Muscle layer of colon (tissue), 2 donors: ENCODE data around the gene PALD1.

Experiments used
- H3K27ac ChIP-seq: one replicate; pipeline ENCODE4 v1.7.0; 2013; ENCODE audit warnings: low read depth, mild to moderate bottlenecking, low read length, moderate library complexity
- H3K27me3 ChIP-seq, 2 donors: one replicate each; pipeline ENCODE4 v1.7.0; 2013; ENCODE audit warnings: low read length in 2 of 2, mild to moderate bottlenecking in 2 of 2; ENCODE audit not compliant: insufficient read depth in 2 of 2, control insufficient read depth in 1 of 2
- H3K36me3 ChIP-seq: one replicate; pipeline ENCODE4 v1.7.0; 2013; ENCODE audit warnings: mild to moderate bottlenecking, low read length; ENCODE audit not compliant: insufficient read depth
- H3K4me1 ChIP-seq: one replicate; pipeline ENCODE4 v1.7.0; 2013; ENCODE audit warnings: mild to moderate bottlenecking, low read length; ENCODE audit not compliant: insufficient read depth
- H3K4me3 ChIP-seq, 2 donors: one replicate each; pipeline ENCODE4 v1.7.0; 2013; ENCODE audit warnings: low read length in 2 of 2, low read depth in 1 of 2, mild to moderate bottlenecking in 1 of 2, moderate library complexity in 1 of 2
- H3K9ac ChIP-seq: one replicate; pipeline ENCODE4 v1.7.0; 2013; ENCODE audit warnings: low read length
- H3K9me3 ChIP-seq: one replicate; pipeline ENCODE4 v1.7.0; 2013; ENCODE audit warnings: mild to moderate bottlenecking, low read length
- donor health status: abdominal sarcoma.
- donor health status: Adenocarcinoma of cecum.

Gene PALD1

GRCh38 chr10:70492786-70493659 is 14.5 kb downstream of the PALD1 start:
- H3K4me1 ChIP-seq, result peaks cover 10% of the 10 kb centered on the region
- H3K9ac ChIP-seq, result no peak overlapping the region
- H3K36me3 ChIP-seq, result no peaks in the 10 kb centered on the region
- no peaks in the 10 kb centered on the region for H3K27me3 ChIP-seq
- no peaks in the 10 kb centered on the region for H3K9me3 ChIP-seq
- H3K27ac ChIP-seq, result no peak overlapping the region
- no peak overlapping the region for H3K4me3 ChIP-seq

DNA sequence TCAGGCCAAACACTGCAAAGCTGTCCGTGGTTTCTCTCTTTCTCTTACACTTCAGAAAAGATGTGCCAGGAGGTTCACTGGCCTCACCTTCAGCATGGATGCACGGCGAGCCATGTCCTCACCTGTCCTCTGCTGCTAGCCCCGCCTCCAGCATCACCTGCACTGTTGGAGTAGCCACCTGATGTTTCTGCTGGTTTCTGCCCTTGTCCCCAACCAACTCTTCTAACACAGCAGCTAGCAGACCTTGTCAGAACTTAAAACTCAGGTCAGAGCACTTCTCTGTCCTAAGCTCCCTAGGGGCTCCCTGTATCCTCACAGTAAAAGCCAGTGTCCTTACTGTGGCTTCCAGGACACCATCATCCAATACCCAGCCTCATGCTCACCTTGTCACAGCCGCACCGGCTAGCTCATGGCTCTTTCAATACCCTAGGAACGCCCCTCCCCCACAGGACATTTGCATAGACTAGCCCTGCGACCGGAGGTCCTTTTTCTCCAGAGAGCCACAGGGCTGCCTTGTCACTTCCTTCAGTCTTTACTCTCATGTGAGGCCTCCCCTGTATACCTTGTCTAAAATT is 15.2 kb downstream of the PALD1 start:
- Histone ChIP-seq H3K36me3 (no peaks in the 10 kb centered on the region), H3K9me3 (no peaks in the 10 kb centered on the region), H3K27ac (no peak overlapping the region), H3K27me3 (no peaks in the 10 kb centered on the region), H3K4me3 (no peak overlapping the region), H3K4me1 (peaks cover 10% of the 10 kb centered on the region), H3K9ac (no peak overlapping the region)

- Histone ChIP-seq H3K4me3 (no peak overlapping the region), H3K27ac (no peak overlapping the region), H3K36me3 (no peaks in the 10 kb centered on the region), H3K9me3 (no peaks in the 10 kb centered on the region), H3K4me1 (peaks cover 10% of the 10 kb centered on the region), H3K27me3 (no peaks in the 10 kb centered on the region), H3K9ac (no peak overlapping the region)
These were observed 16.0 kb downstream of the PALD1 start for GRCh38 chr10:70494536-70494935.

GRCh38 chr10:70494966-70495365 is 16.4 kb downstream of the PALD1 start:
- Histone ChIP-seq H3K27me3 (no peaks in the 10 kb centered on the region), H3K4me1 (peaks cover 10% of the 10 kb centered on the region), H3K27ac (no peak overlapping the region), H3K9ac (no peak overlapping the region), H3K4me3 (no peak overlapping the region), H3K9me3 (no peaks in the 10 kb centered on the region), H3K36me3 (no peaks in the 10 kb centered on the region)

DNA sequence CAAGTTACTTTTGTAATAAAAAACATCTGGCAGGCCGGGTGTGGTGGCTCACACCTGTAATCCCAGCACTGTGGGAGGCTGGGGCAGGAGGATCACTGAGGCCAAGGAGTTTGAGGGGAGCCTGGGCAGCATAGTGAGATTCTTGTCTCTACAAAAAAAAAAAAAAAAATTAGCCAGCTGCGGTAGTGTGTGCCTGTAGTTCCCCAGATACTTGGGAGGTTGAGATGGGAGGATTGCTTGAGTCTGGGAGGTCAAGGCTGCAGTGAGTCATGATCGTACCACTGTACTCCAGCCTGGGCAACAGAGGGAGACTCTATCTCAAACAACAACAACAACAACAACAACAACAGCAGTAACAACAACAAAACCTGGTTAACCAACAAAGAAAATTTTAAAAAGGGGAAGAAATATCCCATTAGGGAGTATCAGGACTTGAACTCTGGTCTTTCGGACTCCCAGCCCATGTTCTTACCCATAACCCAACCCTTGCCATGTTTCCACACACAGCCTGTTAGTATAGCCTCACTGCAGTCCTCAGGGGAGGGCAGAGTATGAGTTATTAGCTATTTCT is 17.2 kb downstream of the PALD1 start:
- H3K9ac ChIP-seq, result no peak overlapping the region
- peaks cover 11% of the 10 kb centered on the region for H3K4me1 ChIP-seq
- H3K27me3 ChIP-seq, result no peaks in the 10 kb centered on the region
- H3K27ac ChIP-seq, result no peak overlapping the region
- no peak overlapping the region for H3K4me3 ChIP-seq
- no peaks in the 10 kb centered on the region for H3K36me3 ChIP-seq
- H3K9me3 ChIP-seq, result no peaks in the 10 kb centered on the region

- Histone ChIP-seq H3K4me1 (peaks cover 10% of the 10 kb centered on the region), H3K27me3 (no peaks in the 10 kb centered on the region), H3K36me3 (no peaks in the 10 kb centered on the region), H3K9ac (no peak overlapping the region), H3K9me3 (no peaks in the 10 kb centered on the region), H3K27ac (no peak overlapping the region), H3K4me3 (no peak overlapping the region)
These were observed 18.0 kb downstream of the PALD1 start for GRCh38 chr10:70496341-70497119.

DNA sequence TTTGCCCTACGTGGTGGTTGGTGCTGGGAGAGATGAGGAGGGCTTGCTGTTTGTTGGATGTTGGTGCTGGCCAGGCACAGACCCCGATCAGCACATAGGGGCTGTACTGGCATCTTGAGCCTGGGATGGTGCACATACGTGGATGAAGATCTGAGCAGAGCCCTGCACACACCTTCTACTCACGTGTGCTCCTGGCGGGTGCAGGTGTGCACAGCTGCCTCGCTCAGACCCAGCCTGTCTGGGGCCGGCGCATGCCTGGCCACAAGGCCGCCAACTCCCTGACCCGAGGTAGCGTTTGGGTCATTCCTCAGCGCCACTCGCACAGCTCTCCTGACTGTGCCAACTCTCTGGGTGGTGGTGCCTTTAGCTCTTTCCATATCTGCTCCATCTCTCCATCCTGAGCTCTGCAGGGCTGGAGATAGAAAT is 18.6 kb downstream of the PALD1 start:
- H3K4me1 ChIP-seq, result peaks cover 4% of the 10 kb centered on the region
- no peaks in the 10 kb centered on the region for H3K36me3 ChIP-seq
- no peaks in the 10 kb centered on the region for H3K27me3 ChIP-seq
- no peaks in the 10 kb centered on the region for H3K9me3 ChIP-seq
- no peak overlapping the region for H3K27ac ChIP-seq
- no peak overlapping the region for H3K4me3 ChIP-seq
- H3K9ac ChIP-seq, result no peak overlapping the region

GRCh38 chr10:70498970-70499835 is 20.6 kb downstream of the PALD1 start:
- Histone ChIP-seq H3K36me3 (no peaks in the 10 kb centered on the region), H3K27ac (no peak overlapping the region), H3K9ac (no peak overlapping the region), H3K9me3 (no peaks in the 10 kb centered on the region), H3K27me3 (no peaks in the 10 kb centered on the region), H3K4me3 (no peak overlapping the region), H3K4me1 (peaks cover 4% of the 10 kb centered on the region)

DNA sequence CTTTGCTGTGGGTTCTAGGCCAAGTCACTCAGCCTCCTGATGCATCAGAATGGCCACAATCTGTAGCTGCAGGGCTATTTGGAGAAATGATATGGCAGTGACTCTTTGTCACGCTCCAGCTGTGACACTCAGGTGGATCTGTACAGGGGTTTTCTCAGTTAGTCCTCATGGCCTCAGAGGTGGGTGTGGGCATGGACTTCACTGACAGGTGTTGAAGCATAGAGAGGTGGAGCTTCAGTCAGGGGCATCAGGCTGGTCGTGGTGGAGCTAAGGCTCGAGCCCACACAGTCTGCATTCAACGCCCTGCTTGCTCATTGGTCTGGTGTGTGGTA is 21.2 kb downstream of the PALD1 start:
- H3K36me3 ChIP-seq, result no peaks in the 10 kb centered on the region
- no peak overlapping the region for H3K4me3 ChIP-seq
- H3K27ac ChIP-seq, result no peak overlapping the region
- H3K9ac ChIP-seq, result no peak overlapping the region
- H3K27me3 ChIP-seq, result no peaks in the 10 kb centered on the region
- no peaks in the 10 kb centered on the region for H3K9me3 ChIP-seq
- peaks cover 4% of the 10 kb centered on the region for H3K4me1 ChIP-seq

DNA sequence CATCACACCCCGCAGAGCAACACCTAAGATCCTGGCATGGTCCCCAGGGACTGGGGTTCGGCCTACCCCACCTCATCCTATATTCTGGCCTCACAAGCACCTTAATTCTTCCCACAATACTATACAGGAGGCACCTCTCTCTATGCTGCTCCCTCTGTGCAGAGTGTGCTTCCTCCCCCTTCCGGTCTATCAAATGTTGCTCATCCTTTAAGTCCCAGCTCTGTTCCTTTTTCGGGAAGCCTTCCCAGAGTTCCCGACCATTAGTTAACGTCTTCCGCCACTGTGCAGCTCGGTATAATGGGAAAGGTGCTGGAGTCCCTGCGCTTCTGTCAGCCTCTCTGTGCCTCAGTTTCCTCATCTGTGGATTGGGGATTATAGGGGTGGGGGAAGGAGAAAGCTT is 21.8 kb downstream of the PALD1 start:
- no peak overlapping the region for H3K27ac ChIP-seq
- no peaks in the 10 kb centered on the region for H3K36me3 ChIP-seq
- H3K27me3 ChIP-seq, result no peaks in the 10 kb centered on the region
- H3K9ac ChIP-seq, result no peak overlapping the region
- no peak overlapping the region for H3K4me3 ChIP-seq
- peaks cover 4% of the 10 kb centered on the region for H3K4me1 ChIP-seq
- no peaks in the 10 kb centered on the region for H3K9me3 ChIP-seq
